Esophagus muscularis mucosa (tissue), 3 donors: ENCODE data around the gene ST3GAL5.

Source experiments
- POLR2AphosphoS5 ChIP-seq, 2 donors: sonication (generic); formaldehyde crosslinking; IDR thresholded peaks; one replicate each; pipeline ENCODE4 v1.6.1; 2017; ENCODE audit warnings: antibody characterized with exemption in 2 of 2
- TF ChIP-seq, protein P1 (sequence below), 3 experiments: fragments of 200-600 bp in 2 of 3; fragments of 450-650 bp in 1 of 3; sonication (generic) in 2 of 3; IDR thresholded peaks; one replicate each; pipeline ENCODE4 v1.5.1; 2017 to 2019; ENCODE audit warnings: antibody characterized with exemption in 3 of 3, mild to moderate bottlenecking in 2 of 3, moderate library complexity in 1 of 3

DNA sequence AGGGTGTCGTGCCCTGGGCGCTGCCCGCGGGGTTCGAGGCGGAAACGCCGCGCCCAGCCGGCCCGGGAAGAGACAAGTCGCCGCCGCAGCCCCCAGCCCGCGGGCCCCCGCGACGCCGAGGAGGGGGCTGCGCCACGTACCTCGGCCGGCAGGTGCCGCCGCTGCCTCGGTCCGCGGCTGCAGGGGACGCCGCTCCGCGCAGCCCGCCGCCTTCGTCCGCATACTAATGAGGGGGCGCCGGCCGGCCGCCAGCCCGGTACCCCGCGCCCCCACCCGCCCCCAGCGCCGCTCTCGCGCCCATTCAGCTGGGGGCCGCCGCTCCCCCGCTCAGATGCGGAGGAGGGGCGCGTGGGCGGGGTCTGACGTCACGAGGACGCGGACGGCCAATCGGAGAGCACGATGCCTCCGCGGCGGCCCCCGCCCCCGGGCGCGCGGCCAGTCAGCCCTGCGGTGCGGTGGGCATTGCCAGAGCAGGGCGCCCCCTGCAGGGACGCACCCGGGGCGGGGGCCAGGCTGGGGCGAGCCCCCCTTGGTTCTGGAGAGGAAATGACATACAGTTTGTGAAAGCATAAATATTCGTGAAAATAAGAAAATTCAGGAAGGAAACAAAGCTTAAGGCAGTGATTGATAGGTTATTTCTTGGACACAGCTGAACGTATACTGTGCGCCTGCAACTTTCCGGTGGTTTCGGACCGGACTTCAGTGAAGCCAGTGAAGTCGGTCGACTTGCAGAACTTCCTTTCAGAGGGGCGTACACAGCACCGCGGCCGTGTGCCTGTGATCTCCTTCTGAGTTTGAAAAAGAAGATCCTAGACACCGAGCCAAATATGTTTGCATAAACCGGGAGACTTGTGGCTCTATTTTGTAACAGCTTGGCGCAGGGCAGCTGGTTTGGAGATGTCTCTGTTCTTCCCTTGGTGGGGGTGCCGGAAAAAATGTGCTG, at the start of gene ST3GAL5:
- TF ChIP-seq, protein P1, sequence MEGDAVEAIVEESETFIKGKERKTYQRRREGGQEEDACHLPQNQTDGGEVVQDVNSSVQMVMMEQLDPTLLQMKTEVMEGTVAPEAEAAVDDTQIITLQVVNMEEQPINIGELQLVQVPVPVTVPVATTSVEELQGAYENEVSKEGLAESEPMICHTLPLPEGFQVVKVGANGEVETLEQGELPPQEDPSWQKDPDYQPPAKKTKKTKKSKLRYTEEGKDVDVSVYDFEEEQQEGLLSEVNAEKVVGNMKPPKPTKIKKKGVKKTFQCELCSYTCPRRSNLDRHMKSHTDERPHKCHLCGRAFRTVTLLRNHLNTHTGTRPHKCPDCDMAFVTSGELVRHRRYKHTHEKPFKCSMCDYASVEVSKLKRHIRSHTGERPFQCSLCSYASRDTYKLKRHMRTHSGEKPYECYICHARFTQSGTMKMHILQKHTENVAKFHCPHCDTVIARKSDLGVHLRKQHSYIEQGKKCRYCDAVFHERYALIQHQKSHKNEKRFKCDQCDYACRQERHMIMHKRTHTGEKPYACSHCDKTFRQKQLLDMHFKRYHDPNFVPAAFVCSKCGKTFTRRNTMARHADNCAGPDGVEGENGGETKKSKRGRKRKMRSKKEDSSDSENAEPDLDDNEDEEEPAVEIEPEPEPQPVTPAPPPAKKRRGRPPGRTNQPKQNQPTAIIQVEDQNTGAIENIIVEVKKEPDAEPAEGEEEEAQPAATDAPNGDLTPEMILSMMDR (IDR thresholded peaks at IDR 0.05): peak in 2 of 3 experiments; percentile 52 to 53
- peak; percentile 52 to 81 for TF ChIP-seq POLR2AphosphoS5 (IDR thresholded peaks at IDR 0.05)
